ENCODE measurements around the gene AUTS2. TPM values are rescaled to one million over a fixed set of nuclear protein-coding genes. Genes with fewer than 3 reads are reported as not detected.

Gene AUTS2
- total RNA-seq, 1 experiment from 2014 or later = 2.5 TPM

DNA sequence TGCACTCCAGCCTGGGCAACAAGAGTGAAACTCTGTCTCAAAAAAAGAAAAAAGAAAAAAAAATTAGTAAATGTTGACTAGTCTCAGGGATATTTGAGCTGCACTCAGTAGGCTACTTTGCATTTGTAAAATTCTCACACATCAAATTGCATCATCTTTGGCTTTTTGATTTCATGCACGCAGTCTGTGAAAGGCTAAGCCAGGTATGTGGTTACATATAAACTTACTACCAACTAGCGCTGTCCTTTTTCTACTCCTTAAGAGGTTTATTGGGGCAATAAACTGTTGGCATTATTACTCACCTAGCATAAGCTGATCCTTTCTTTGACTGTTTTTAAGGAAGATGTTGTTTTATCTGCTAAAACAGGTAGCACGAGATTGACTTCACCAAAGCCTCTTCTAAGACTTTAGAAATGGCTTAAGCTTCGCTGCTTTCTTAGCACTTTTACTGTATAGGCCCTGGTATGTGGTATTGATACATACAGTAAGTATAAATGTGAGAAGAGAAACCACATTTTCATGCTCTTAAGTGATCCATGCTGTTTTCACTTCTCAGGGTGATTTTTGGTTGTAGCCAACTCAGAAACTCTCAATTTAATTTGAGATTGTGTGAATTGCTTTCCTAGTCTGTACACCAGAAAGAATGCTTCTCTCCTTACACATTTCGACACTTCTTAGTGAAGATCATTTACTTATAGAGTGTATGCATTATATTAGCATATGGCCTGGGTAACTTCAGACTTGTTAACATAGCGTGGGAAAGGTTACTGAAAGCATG is 323.9 kb downstream of the AUTS2 start:
- Histone ChIP-seq H3K4me3 (ENCODE audit: low read depth in 2 of 2, low read length in 2 of 2) (no peak overlapping the region), H3K36me3 (ENCODE audit: control insufficient read depth, insufficient read depth, low read length) (no peaks in the 10 kb centered on the region), H3K4me1 (ENCODE audit: control insufficient read depth, insufficient read depth, low read length) (no peaks in the 10 kb centered on the region), H3K9me3 (ENCODE audit: control insufficient read depth, insufficient read depth, low read depth, low read length) (no peaks in the 10 kb centered on the region), H3K27ac (ENCODE audit: low read length) (no peak overlapping the region), H3K27me3 (ENCODE audit: control insufficient read depth, insufficient read depth, low read length) (no peaks in the 10 kb centered on the region)
- TF ChIP-seq REST (IDR thresholded peaks at IDR 0.05; ENCODE audit: insufficient read depth in 1 of 2, low read depth in 2 of 2, low read length in 1 of 2) (no peak), CTCF (IDR thresholded peaks at IDR 0.05) (no peak), POLR2AphosphoS5 (IDR thresholded peaks at IDR 0.05; ENCODE audit: low read depth, low read length) (no peak), TCF7L2 (IDR thresholded peaks at IDR 0.05; ENCODE audit: low read depth, low read length) (no peak), SIN3A (IDR thresholded peaks at IDR 0.05; ENCODE audit: borderline replicate concordance, insufficient read depth, low read depth, low read length) (no peak)
- in situ Hi-C loops (cut with HindIII; ENCODE audit: low pct_unique_long_range_greater_than_20kb, low sequenced_read_pairs) = no loop called here
- intact Hi-C loops (cut with micrococcal nuclease; ENCODE audit: unreplicated experiment) = no loop called here
- ATAC-seq = no peak
- DNase-seq (ENCODE audit: low read depth, low spot score) = no peak
- POLR2A ChIA-PET = no interaction called here
- CTCF ChIA-PET = no interaction called here
- BruUV-seq (replicated peaks) = no TSS peak

- H3K4me1 ChIP-seq (ENCODE audit: control insufficient read depth, insufficient read depth, low read length) = no peaks in the 10 kb centered on the region
- POLR2A ChIA-PET = no interaction called here
- H3K27ac ChIP-seq (ENCODE audit: low read length) = no peak overlapping the region
- in situ Hi-C loops (cut with HindIII; ENCODE audit: low pct_unique_long_range_greater_than_20kb, low sequenced_read_pairs) = no loop called here
- no peaks in the 10 kb centered on the region for H3K9me3 ChIP-seq (ENCODE audit: control insufficient read depth, insufficient read depth, low read depth, low read length)
- H3K4me3 ChIP-seq (ENCODE audit: low read depth in 2 of 2, low read length in 2 of 2) = no peak overlapping the region
- DNase-seq (ENCODE audit: low read depth, low spot score) (no peak), ATAC-seq (no peak)
- intact Hi-C loops (cut with micrococcal nuclease; ENCODE audit: unreplicated experiment) = no loop called here
- no peaks in the 10 kb centered on the region for H3K36me3 ChIP-seq (ENCODE audit: control insufficient read depth, insufficient read depth, low read length)
- TF ChIP-seq CTCF (IDR thresholded peaks at IDR 0.05) = no peak
- TF ChIP-seq SIN3A (IDR thresholded peaks at IDR 0.05; ENCODE audit: borderline replicate concordance, insufficient read depth, low read depth, low read length) = no peak
- TF ChIP-seq TCF7L2 (IDR thresholded peaks at IDR 0.05; ENCODE audit: low read depth, low read length) = no peak
- TF ChIP-seq POLR2AphosphoS5 (IDR thresholded peaks at IDR 0.05; ENCODE audit: low read depth, low read length) = no peak
- TF ChIP-seq REST (IDR thresholded peaks at IDR 0.05; ENCODE audit: insufficient read depth in 1 of 2, low read depth in 2 of 2, low read length in 1 of 2) = no peak
- no peaks in the 10 kb centered on the region for H3K27me3 ChIP-seq (ENCODE audit: control insufficient read depth, insufficient read depth, low read length)
- BruUV-seq (replicated peaks) = no TSS peak
- CTCF ChIA-PET = no interaction called here
Observed at GRCh38 chr7:69927461-69927860, 329.2 kb downstream of the AUTS2 start.

All from Panc1 (cell line).